KMS-11 (cell line): ENCODE measurements around the gene MX2.

ENCODE experiments used
- H2AFZ ChIP-seq: fragments of 200-600 bp; sonication (generic); 2 replicates; pipeline ENCODE4 v1.6.1; 2016; ENCODE audit warnings: antibody characterized with exemption, mixed run types, low read depth
- H3K27ac ChIP-seq: fragments of 200-600 bp; sonication (generic); 2 replicates; pipeline ENCODE4 v1.6.1; 2016; ENCODE audit warnings: mild to moderate bottlenecking, mixed run types
- H3K27me3 ChIP-seq: fragments of 200-600 bp; sonication (generic); 2 replicates; pipeline ENCODE4 v1.6.1; 2017; ENCODE audit warnings: mild to moderate bottlenecking, low read depth, mixed run types, moderate library complexity; ENCODE audit not compliant: insufficient read depth
- H3K36me3 ChIP-seq: fragments of 200-600 bp; sonication (generic); 2 replicates; pipeline ENCODE4 v1.6.1; 2017; ENCODE audit warnings: mild to moderate bottlenecking, mixed run types; ENCODE audit not compliant: insufficient read depth
- H3K4me1 ChIP-seq: fragments of 200-600 bp; sonication (generic); 2 replicates; pipeline ENCODE4 v1.6.1; 2016; ENCODE audit warnings: mild to moderate bottlenecking, low read depth, mixed run types; ENCODE audit not compliant: poor library complexity, severe bottlenecking
- H3K4me2 ChIP-seq: fragments of 200-600 bp; sonication (generic); 2 replicates; pipeline ENCODE4 v1.7.0; 2016; ENCODE audit warnings: mild to moderate bottlenecking, mixed run types
- H3K4me3 ChIP-seq: fragments of 200-600 bp; sonication (generic); IDR thresholded peaks from 2 replicates; pipeline ENCODE4 v1.6.1; 2017; ENCODE audit warnings: low read depth, low read length, mixed read lengths; ENCODE audit not compliant: insufficient read depth
- H3K79me2 ChIP-seq: fragments of 200-600 bp; sonication (generic); 2 replicates; pipeline ENCODE4 v1.6.1; 2016; ENCODE audit warnings: low read depth, mixed run types; ENCODE audit not compliant: insufficient read depth
- H3K9ac ChIP-seq: fragments of 200-600 bp; sonication (generic); 2 replicates; pipeline ENCODE4 v1.6.1; 2016; ENCODE audit warnings: mild to moderate bottlenecking, mixed run types
- H4K20me1 ChIP-seq: fragments of 200-600 bp; sonication (generic); 2 replicates; pipeline ENCODE4 v1.6.1; 2016; ENCODE audit warnings: mild to moderate bottlenecking, mixed run types; ENCODE audit not compliant: insufficient read depth
- CTCF ChIP-seq: fragments of 200-600 bp; sonication (generic); conservative IDR thresholded peaks from 2 replicates; pipeline ENCODE4 v1.6.1; 2017; ENCODE audit warnings: low read depth, mild to moderate bottlenecking, antibody characterized with exemption, low read length, moderate library complexity, mixed read lengths

Gene MX2

GRCh38 chr21:41326414-41327080 is 35.3 kb upstream of the MX2 start:
- Histone ChIP-seq H3K9ac (no peak overlapping the region), H4K20me1 (no peaks in the 10 kb centered on the region), H3K4me3 (no peak overlapping the region), H3K27me3 (no peaks in the 10 kb centered on the region), H3K79me2 (no peaks in the 10 kb centered on the region), H3K4me2 (no peak overlapping the region), H3K27ac (no peak overlapping the region), H3K36me3 (no peaks in the 10 kb centered on the region), H3K4me1 (peaks cover 20% of the 10 kb centered on the region), H2AFZ (no peak overlapping the region)
- no peak for TF ChIP-seq CTCF

GRCh38 chr21:41327753-41328152 is 34.1 kb upstream of the MX2 start:
- H2AFZ ChIP-seq = no peak overlapping the region
- no peaks in the 10 kb centered on the region for H3K79me2 ChIP-seq
- H3K4me3 ChIP-seq = no peak overlapping the region
- no peaks in the 10 kb centered on the region for H3K36me3 ChIP-seq
- peaks cover 8% of the 10 kb centered on the region for H3K4me1 ChIP-seq
- no peaks in the 10 kb centered on the region for H4K20me1 ChIP-seq
- H3K27me3 ChIP-seq = no peaks in the 10 kb centered on the region
- no peak overlapping the region for H3K4me2 ChIP-seq
- no peak overlapping the region for H3K9ac ChIP-seq
- no peak for TF ChIP-seq CTCF
- H3K27ac ChIP-seq = no peak overlapping the region

- Histone ChIP-seq H3K4me1 (no peaks in the 10 kb centered on the region), H3K4me2 (no peak overlapping the region), H3K9ac (no peak overlapping the region), H4K20me1 (no peaks in the 10 kb centered on the region), H3K27ac (no peak overlapping the region), H3K79me2 (no peaks in the 10 kb centered on the region), H3K36me3 (no peaks in the 10 kb centered on the region), H3K27me3 (no peaks in the 10 kb centered on the region), H3K4me3 (no peak overlapping the region), H2AFZ (no peak overlapping the region)
- TF ChIP-seq CTCF = no peak
These were observed 32.9 kb upstream of the MX2 start for GRCh38 chr21:41328660-41329607.

GRCh38 chr21:41333752-41334151 is 28.1 kb upstream of the MX2 start:
- H3K27me3 ChIP-seq = no peaks in the 10 kb centered on the region

More at GRCh38 chr21:41333752-41334151, 28.1 kb upstream of the MX2 start:
- Histone ChIP-seq H3K4me3 (no peak overlapping the region), H3K4me1 (no peaks in the 10 kb centered on the region), H2AFZ (no peak overlapping the region), H3K36me3 (no peaks in the 10 kb centered on the region), H3K9ac (no peak overlapping the region), H3K27ac (no peak overlapping the region), H4K20me1 (no peaks in the 10 kb centered on the region), H3K79me2 (no peaks in the 10 kb centered on the region), H3K4me2 (no peak overlapping the region)
- no peak for TF ChIP-seq CTCF
